A204.1 (cell line): ENCODE results near the gene HEATR3.

Experiments used
- FAIRE-seq: peaks from 2 replicates; lab custom pipeline; 2012; peaks lifted over from hg19 to GRCh38; lab: Jason Lieb, UNC

HEATR3 gene

GRCh38 chr16:50058091-50058771, 7.5 kb upstream of the HEATR3 start:
- no peak for FAIRE-seq

GRCh38 chr16:50059111-50059510, 6.7 kb upstream of the HEATR3 start:
- FAIRE-seq: no peak

DNA sequence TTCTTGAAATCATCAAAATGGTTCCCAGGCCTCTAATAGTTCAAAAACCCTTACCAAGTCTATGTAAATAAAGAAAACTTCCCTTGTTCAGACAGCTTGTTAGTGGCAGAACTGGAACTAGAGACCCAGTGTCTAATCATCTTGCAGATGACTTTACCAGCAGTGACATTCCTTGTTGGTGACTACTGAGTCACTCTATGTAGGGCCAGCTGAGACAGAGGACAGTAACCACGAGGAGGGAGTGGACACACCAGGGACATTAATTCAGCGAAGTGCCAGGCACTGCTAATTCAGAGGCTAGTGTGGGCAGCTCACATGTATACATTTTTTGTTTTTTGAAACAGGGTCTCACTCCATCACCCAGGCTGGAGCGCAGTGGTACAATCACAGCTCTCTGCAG, 6.1 kb upstream of the HEATR3 start:
- FAIRE-seq: no peak

DNA sequence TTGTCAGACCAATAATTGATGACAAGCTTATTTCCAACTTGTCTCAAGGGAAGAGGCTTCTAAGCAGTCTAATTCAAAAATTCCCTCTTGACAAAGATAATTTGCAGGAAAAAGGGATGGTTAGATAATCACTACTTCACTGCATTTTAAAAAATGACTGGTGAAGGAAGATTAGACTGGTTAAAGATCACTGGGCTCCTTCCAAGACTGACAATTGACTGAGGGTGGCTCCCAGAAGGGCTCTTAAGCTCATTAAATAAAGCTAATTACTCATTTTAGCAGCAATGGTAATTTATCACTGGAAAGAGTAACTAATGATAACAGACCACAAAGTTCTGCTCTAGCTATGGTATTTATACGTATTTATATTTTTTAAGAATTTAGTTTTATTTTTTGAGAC, 4.4 kb upstream of the HEATR3 start:
- FAIRE-seq: no peak

DNA sequence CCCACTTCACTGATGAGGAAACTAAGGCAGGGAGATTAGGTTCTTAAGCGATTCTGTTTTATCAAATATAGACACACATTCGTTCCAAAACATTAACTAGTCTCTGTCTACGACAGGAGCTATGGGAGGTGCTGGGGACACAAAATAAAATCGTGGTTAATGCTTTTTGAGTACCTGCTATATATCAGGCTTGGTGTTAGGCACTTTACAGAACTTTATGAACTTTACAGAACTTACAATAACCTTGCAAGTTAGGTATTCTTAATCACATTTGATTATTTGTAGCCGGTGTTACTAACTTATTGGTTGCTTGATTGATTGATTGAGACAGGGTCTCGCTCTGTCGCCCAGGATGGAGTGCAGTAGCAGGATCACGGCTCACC, 538 bp upstream of the HEATR3 start:
- no peak for FAIRE-seq

- FAIRE-seq: no peak
Measured at GRCh38 chr16:50066482-50067289, 916 bp downstream of the HEATR3 start.

GRCh38 chr16:50067290-50067853, 1.6 kb downstream of the HEATR3 start:
- no peak for FAIRE-seq

GRCh38 chr16:50068550-50068949, 2.8 kb downstream of the HEATR3 start:
- no peak for FAIRE-seq

DNA sequence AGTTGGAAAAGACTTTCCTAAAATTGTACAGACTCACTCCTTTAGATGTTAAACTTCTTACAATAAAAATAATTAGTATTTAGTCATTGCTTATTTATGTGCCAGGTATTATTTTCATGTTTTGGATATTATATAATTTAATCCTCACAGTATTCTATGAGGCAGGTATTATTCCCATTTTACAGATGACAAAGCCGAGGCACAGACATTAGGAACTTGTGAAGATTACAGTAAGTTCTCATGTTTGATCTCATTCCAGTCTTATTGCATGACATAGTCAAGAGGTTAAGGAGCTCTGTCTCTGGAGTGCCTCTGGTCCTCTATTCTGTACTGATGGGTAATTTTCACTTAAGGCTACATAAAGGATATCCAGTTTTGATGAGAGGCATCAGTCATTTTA, 3.3 kb downstream of the HEATR3 start:
- FAIRE-seq: no peak

GRCh38 chr16:50071075-50071671, 5.4 kb downstream of the HEATR3 start:
- FAIRE-seq: no peak

GRCh38 chr16:50072730-50073129, 7.0 kb downstream of the HEATR3 start:
- FAIRE-seq: no peak

GRCh38 chr16:50079397-50080140, 13.8 kb downstream of the HEATR3 start:
- no peak for FAIRE-seq

DNA sequence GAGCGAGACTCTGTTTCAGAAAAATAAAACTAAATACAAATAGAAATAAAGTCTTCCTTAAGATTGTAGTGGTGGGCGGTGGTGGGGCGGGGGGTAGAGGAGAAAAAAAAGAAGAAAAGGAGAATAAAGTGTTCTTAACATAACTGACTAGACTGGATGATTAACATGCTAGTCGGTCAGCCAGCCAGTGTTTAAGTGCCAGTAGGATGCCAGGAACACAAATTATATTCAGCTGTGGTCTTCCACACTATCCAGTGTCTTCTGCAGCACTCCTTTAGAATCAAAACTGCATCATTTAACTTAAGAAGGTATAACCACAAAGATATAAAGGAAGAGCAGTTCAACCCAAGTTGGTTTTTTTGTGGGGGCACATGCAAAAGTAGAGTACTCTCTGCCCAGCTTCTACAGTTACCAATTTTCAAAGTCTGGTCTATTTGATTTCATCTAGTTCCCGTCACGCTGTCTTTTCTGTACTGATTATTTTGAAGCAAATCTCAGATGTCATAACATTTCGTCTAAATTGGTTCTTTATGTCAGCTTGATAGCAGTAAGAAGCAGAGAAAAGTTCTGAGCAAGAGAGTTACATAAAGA, 15.8 kb downstream of the HEATR3 start:
- no peak for FAIRE-seq

- no peak for FAIRE-seq
Measured at GRCh38 chr16:50083996-50084395, 18.2 kb downstream of the HEATR3 start.

GRCh38 chr16:50086176-50086575, 20.4 kb downstream of the HEATR3 start:
- no peak for FAIRE-seq

DNA sequence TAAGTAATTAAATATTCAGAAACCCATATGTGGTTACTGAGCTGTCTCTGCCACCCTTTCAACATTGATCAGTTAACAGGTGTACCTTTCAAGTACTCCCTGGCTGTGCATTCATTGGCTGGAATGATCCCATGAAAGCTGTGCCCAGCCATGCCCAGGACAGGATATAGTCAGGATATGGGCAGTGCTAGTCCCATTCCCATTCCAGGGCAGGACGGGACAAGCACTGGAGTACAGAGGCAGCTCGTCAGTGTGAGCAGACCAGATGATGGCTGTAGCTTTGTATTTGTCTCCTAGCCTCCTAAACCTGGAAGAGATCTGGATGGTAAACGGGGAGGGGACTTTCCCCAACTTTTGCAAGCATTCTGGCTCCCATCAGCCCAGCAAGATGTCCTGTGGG, 22.5 kb downstream of the HEATR3 start:
- FAIRE-seq: no peak

DNA sequence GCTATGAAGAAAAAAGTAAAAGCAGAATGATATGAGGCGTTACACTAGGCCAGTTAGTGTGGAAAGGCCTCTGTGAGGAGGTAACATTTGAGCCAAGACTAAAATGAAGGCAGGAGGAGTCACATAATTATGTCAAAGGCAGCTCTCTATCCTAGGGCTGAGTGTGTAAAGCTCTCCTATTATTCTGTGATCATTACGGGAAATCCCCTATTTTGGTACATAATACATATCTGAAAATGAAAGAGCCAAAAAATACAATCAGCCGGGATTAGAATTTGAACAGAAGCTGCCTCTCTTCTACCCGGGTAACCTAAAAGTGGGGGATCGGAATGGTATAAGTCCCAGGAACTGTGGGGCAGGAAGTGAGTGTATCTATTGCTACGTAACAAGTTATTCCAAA, 27.1 kb downstream of the HEATR3 start:
- FAIRE-seq: no peak

DNA sequence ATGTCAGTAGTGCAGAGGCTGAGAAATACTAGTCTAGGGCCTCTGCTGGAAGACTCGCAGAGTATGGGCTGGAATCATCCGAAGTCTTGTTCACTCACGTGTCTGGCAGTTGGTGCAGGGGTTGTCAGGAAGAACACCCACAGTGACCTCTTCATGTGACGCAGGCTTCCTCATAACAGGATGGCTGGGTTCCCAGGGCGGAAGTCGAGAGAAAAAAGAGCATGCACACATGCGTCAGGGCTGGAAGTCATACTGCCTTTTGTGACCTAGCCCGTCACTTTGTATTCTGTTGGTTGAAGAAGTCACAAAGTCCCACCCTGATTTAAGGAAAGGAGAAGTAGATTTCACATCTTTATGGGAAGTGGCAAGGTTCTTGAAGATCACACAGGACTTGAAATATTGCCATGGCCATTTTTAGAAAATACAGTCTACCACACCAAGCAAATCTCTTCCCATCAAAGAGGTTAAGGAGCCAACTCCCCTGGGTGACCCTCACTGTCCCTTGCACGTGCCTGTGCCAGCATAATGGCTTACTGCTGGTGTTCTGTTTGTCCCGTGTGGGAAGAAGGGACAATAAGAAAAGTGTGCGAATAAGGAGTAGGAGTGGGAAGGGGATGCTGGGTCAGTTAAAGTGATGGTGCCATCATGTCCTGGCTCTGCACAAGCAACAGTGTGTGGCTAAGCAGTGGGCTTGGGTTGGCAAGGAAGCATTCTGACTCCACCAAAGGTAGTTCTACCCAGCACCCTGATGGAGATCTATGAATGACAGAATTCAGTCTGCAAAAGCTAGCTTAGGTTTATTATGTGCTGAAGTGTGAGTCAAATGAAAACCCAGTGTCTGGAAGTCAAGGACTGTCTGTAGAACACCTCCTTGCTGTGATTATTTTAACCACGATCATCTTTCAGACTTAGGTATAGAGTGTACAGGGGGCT, 28.1 kb downstream of the HEATR3 start:
- no peak for FAIRE-seq

DNA sequence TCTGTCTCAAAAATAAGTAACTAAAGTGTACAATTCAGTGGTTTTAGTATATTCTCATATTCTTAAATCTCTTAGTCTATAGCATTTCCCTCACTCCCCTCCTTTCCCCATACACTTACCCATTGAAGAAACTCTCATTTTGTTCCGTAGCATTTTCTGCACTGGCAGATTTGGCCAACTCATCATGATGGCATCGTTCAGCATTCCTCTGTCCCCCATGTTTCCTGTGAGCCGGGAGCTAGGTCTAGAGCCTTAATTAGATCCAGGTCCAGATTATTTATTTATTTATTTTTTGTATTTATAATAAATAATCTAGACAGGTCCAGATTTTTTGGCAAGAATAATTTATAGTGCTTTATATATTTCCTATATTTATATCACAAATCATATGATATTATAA, 31.0 kb downstream of the HEATR3 start:
- no peak for FAIRE-seq

- no peak for FAIRE-seq
Measured at GRCh38 chr16:50099957-50100648, 34.3 kb downstream of the HEATR3 start.
